NCI-H524 treated with DMSO at 0.1 percent for 48 hours (cell line): ENCODE results near the gene ZNF507.
A peak's percentile ranks its signal among the peaks of the same experiment; 100 is the strongest.

Experiments used
- DNase-seq: peaks from one replicate; lab custom pipeline; 2025; lab: John Stamatoyannopoulos, UW

ZNF507 gene

GRCh38 chr19:32339988-32340874, 5.2 kb upstream of the ZNF507 start:
- DNase-seq, result peak; percentile 8

- DNase-seq, result no peak
Observed at GRCh38 chr19:32342695-32343094, 2.7 kb upstream of the ZNF507 start.

- DNase-seq, result no peak
Observed at GRCh38 chr19:32343550-32344262, 1.7 kb upstream of the ZNF507 start.

GRCh38 chr19:32346901-32347300, 1.5 kb downstream of the ZNF507 start:
- no peak for DNase-seq

GRCh38 chr19:32347573-32347972, 2.2 kb downstream of the ZNF507 start:
- no peak for DNase-seq

GRCh38 chr19:32349051-32349450, 3.6 kb downstream of the ZNF507 start:
- DNase-seq, result no peak

- DNase-seq, result no peak
Observed at GRCh38 chr19:32349724-32350470, 4.5 kb downstream of the ZNF507 start.

GRCh38 chr19:32350471-32350865, 5.1 kb downstream of the ZNF507 start:
- DNase-seq, result no peak

GRCh38 chr19:32350987-32351348, 5.6 kb downstream of the ZNF507 start:
- DNase-seq, result no peak

GRCh38 chr19:32352241-32352630, 6.8 kb downstream of the ZNF507 start:
- no peak for DNase-seq

- DNase-seq, result no peak
Observed at GRCh38 chr19:32354345-32354744, 8.9 kb downstream of the ZNF507 start.

- no peak for DNase-seq
Observed at GRCh38 chr19:32355309-32355708, 9.9 kb downstream of the ZNF507 start.

GRCh38 chr19:32357720-32358119, 12.3 kb downstream of the ZNF507 start:
- no peak for DNase-seq

GRCh38 chr19:32358321-32358720, 12.9 kb downstream of the ZNF507 start:
- DNase-seq, result no peak

GRCh38 chr19:32359581-32359980, 14.2 kb downstream of the ZNF507 start:
- DNase-seq, result no peak

GRCh38 chr19:32361574-32362317, 16.3 kb downstream of the ZNF507 start:
- DNase-seq, result no peak

GRCh38 chr19:32362318-32362691, 16.9 kb downstream of the ZNF507 start:
- DNase-seq, result no peak

GRCh38 chr19:32363175-32363574, 17.8 kb downstream of the ZNF507 start:
- DNase-seq, result no peak

- no peak for DNase-seq
Observed at GRCh38 chr19:32363632-32364031, 18.2 kb downstream of the ZNF507 start.

GRCh38 chr19:32364040-32364439, 18.6 kb downstream of the ZNF507 start:
- DNase-seq, result no peak

GRCh38 chr19:32367063-32367462, 21.7 kb downstream of the ZNF507 start:
- DNase-seq, result no peak

GRCh38 chr19:32367948-32368536, 22.6 kb downstream of the ZNF507 start:
- DNase-seq, result no peak
